AG09319 (cell line): ENCODE measurements around the gene PIP5K1B.

ENCODE experiments used
- DNase-seq: peaks from one replicate; pipeline ENCODE4 v3.0.0-alpha.2; 2010; ENCODE audit warnings: low read depth; ENCODE audit errors: extremely low read depth
- CTCF ChIP-seq: IDR thresholded peaks from 2 replicates; pipeline ENCODE4 v1.5.1; 2011; ENCODE audit warnings: low read depth, mild to moderate bottlenecking, inconsistent platforms, low read length, moderate library complexity

PIP5K1B gene

GRCh38 chr9:68847765-68848164 is 142.7 kb downstream of the PIP5K1B start:
- no peak for TF ChIP-seq CTCF
- no peak for DNase-seq

GRCh38 chr9:68851657-68852056 is 146.6 kb downstream of the PIP5K1B start:
- DNase-seq: no peak
- TF ChIP-seq CTCF: no peak

- TF ChIP-seq CTCF: no peak
- DNase-seq: no peak
Measured at GRCh38 chr9:68852941-68853340, 147.9 kb downstream of the PIP5K1B start.

- DNase-seq: no peak
- no peak for TF ChIP-seq CTCF
Measured at GRCh38 chr9:68859347-68859746, 154.3 kb downstream of the PIP5K1B start.

GRCh38 chr9:68860419-68860818 is 155.4 kb downstream of the PIP5K1B start:
- DNase-seq: no peak

GRCh38 chr9:68861436-68861835 is 156.4 kb downstream of the PIP5K1B start:
- no peak for DNase-seq
- no peak for TF ChIP-seq CTCF

More at GRCh38 chr9:68860419-68860818, 155.4 kb downstream of the PIP5K1B start:
- TF ChIP-seq CTCF: no peak

- DNase-seq: no peak
- no peak for TF ChIP-seq CTCF
Measured at GRCh38 chr9:68867066-68867465, 162.0 kb downstream of the PIP5K1B start.
